Right lobe of liver (tissue), 6 donors: ENCODE data around the gene CHD2. TPM values are rescaled to one million over a fixed set of nuclear protein-coding genes. Genes with fewer than 3 reads are reported as not detected.

Experiments used
- ATAC-seq, 4 donors: fragments of 200-7000 bp; cut with Tn5 transposase; one replicate each; pipeline ENCODE4 v1.9.1; 2020; ENCODE audit warnings: mild to moderate bottlenecking in 4 of 4, moderate library complexity in 4 of 4
- DNase-seq, 3 donors: peaks; one replicate each; pipeline ENCODE4 v3.0.0-alpha.2; 2020
- H3K27ac ChIP-seq, 3 donors: fragments of 200-600 bp; one replicate each; pipeline ENCODE4 v1.8.0; 2022
- H3K27me3 ChIP-seq, 2 donors: fragments of 200-600 bp; one replicate each; pipeline ENCODE4 v1.8.0; 2022
- H3K36me3 ChIP-seq, 4 donors: fragments of 200-600 bp; sonication (generic) in 1 of 4; one replicate each; pipeline versions ENCODE4 v1.5.1 to v1.8.0; 2017 to 2022; ENCODE audit warnings: control low read depth in 1 of 4
- H3K4me1 ChIP-seq, 4 donors: fragments of 200-600 bp; sonication (generic) in 1 of 4; one replicate each; pipeline versions ENCODE4 v1.5.1 to v1.8.0; 2017 to 2022; ENCODE audit warnings: control low read depth in 1 of 4
- H3K4me3 ChIP-seq, 3 donors: fragments of 200-600 bp; one replicate each; pipeline ENCODE4 v1.8.0; 2022
- H3K9me3 ChIP-seq, 4 donors: fragments of 200-600 bp; sonication (generic) in 1 of 4; one replicate each; pipeline versions ENCODE4 v1.5.1 to v1.8.0; 2017 to 2022; ENCODE audit warnings: control low read depth in 1 of 4
- POLR2A ChIP-seq: fragments of 450-650 bp; IDR thresholded peaks from one replicate; pipeline ENCODE4 v1.6.1; 2017; ENCODE audit warnings: antibody characterized with exemption, mild to moderate bottlenecking
- WGBS: methylation state at CpG from one replicate; pipeline ENCODE4 v1.1.6; 2018; ENCODE audit warnings: low coverage, low lambda C conversion rate; ENCODE audit not compliant: insufficient coverage; ENCODE audit errors: missing lambda C conversion rate; 5-methylcytosine and 5-hydroxymethylcytosine counted together
- intact Hi-C, 2 donors: fragments of 100-400 bp; cut with DNase I; formaldehyde crosslinking; loops; one replicate each; pipeline versions ENCODE4 v1.11.2 to v1.14.1; 2022
- total RNA-seq, 6 experiments: library from RNA; depleted of rRNA in 2 of 6; stranded (reverse); fragments of >200 nt in 2 of 6; fragmentation: NEBNext Ultra II Directional in 3 of 6; extraction: Animal tissue kit (Norgen Biotek cat#: 25700) in 3 of 6; gene quantifications; one replicate each; pipeline versions ENCODE4 v1.1.0 to v1.2.4, GENCODE V29; 2016 to 2023
- TF ChIP-seq, protein P1 (sequence below), 4 donors: fragments of 200-600 bp in 3 of 4; fragments of 450-650 bp in 1 of 4; IDR thresholded peaks; one replicate each; pipeline versions ENCODE4 v1.5.1 to v1.8.0; 2016 to 2022; ENCODE audit warnings: antibody characterized with exemption in 4 of 4, mild to moderate bottlenecking in 2 of 4
- donor health status: DM: no; HTN: yes; CAD: no.
- donor health status: DM: no; HTN: no; CAD: no.
- donor health status: DM: no; HTN: no; CAD: no.
- donor health status: DM: no; HTN: yes; CAD: no.
- donor health status: DM: no; HTN: yes; CAD: no.

The CHD2 gene
- total RNA-seq, 6 experiments from 2014 or later, result 41.4 to 65.0 (median 56.6) TPM

DNA sequence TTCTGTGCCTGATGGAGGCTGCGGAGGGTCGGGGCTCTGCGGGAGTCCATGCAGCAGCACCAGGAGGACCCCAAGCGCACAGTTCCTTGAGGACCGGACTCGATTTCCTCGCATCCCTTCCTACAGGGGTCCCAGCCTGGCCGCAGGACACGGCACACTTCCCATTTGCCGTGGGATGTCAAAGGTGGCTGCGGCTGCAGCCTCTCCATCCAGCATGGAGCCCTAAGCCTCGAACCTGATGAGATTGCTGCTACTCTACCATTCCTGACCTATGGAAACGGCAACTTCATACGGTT lies 148.2 kb downstream of the CHD2 start:
- 67% methylated on average over 3 of the region's 14 CpGs for WGBS
- ATAC-seq (no peak), DNase-seq (peak in 1 of 3 donors; percentile 46)
- Histone ChIP-seq H3K4me3 (no peak overlapping the region), H3K36me3 (no peaks in the 10 kb centered on the region), H3K4me1 (no peaks in the 10 kb centered on the region), H3K27ac (no peak overlapping the region), H3K9me3 (no peaks in the 10 kb centered on the region), H3K27me3 (no peaks in the 10 kb centered on the region)
- TF ChIP-seq, protein P1, sequence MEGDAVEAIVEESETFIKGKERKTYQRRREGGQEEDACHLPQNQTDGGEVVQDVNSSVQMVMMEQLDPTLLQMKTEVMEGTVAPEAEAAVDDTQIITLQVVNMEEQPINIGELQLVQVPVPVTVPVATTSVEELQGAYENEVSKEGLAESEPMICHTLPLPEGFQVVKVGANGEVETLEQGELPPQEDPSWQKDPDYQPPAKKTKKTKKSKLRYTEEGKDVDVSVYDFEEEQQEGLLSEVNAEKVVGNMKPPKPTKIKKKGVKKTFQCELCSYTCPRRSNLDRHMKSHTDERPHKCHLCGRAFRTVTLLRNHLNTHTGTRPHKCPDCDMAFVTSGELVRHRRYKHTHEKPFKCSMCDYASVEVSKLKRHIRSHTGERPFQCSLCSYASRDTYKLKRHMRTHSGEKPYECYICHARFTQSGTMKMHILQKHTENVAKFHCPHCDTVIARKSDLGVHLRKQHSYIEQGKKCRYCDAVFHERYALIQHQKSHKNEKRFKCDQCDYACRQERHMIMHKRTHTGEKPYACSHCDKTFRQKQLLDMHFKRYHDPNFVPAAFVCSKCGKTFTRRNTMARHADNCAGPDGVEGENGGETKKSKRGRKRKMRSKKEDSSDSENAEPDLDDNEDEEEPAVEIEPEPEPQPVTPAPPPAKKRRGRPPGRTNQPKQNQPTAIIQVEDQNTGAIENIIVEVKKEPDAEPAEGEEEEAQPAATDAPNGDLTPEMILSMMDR (IDR thresholded peaks at IDR 0.05), result no peak
- no peak for TF ChIP-seq POLR2A
- intact Hi-C loops, result no loop called here

DNA sequence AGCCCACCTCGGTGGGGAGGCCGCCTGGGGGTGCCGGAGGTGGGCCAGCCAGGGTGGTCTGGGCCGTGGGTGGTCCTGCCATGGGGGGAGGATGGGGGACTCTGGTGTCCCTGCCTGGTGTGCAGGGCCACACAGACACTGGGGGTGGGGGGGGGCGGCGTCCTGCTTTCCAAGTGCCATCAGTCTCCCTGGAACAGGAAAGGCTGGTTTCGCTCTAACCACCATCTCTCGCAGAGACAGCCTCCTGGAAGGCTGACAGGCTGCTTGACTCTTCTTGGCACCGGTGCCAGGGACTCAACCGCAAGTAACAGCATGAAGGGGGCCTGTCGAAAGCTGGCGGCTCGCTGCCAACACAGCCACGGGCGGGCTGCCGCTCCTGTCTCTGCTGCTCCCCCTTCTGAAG lies 148.6 kb downstream of the CHD2 start:
- H3K27ac ChIP-seq, result no peak overlapping the region
- 77% methylated on average over 4 of the region's 16 CpGs for WGBS
- ATAC-seq (no peak), DNase-seq (peak in 1 of 3 donors; percentile 53)
- no peak overlapping the region for H3K4me3 ChIP-seq
- H3K4me1 ChIP-seq, result no peaks in the 10 kb centered on the region
- no peaks in the 10 kb centered on the region for H3K27me3 ChIP-seq
- H3K36me3 ChIP-seq, result no peaks in the 10 kb centered on the region
- no peaks in the 10 kb centered on the region for H3K9me3 ChIP-seq
- no peak for TF ChIP-seq POLR2A
- TF ChIP-seq, protein P1 (IDR thresholded peaks at IDR 0.05), result no peak
- intact Hi-C loops, result no loop called here

DNA sequence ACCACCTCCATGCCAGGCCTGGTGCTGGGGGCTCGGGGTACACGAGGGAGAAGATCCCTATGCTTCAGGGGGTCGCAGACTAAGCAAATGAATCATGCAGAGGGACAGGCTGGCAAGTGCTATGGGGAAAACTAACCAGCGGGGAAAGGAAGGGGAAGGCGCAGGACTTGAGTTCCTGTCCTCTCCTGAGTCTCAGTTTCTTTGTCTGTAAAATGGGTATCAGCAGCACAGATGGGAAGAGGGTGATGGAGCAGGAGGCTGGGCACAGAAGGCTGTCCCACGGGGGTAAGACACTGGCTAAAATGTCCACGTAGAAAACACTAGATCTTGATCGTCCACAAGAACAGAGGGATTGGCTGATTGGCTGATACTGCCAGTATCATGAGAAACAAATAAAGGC lies 149.1 kb downstream of the CHD2 start:
- WGBS, result 49% methylated on average over 7 of the region's 8 CpGs
- TF ChIP-seq, protein P1 (IDR thresholded peaks at IDR 0.05), result no peak
- no peak for TF ChIP-seq POLR2A
- H3K9me3 ChIP-seq, result no peaks in the 10 kb centered on the region
- no peaks in the 10 kb centered on the region for H3K27me3 ChIP-seq
- H3K4me1 ChIP-seq, result no peaks in the 10 kb centered on the region
- H3K36me3 ChIP-seq, result no peaks in the 10 kb centered on the region
- H3K27ac ChIP-seq, result no peak overlapping the region
- no peak for ATAC-seq
- no peak overlapping the region for H3K4me3 ChIP-seq
- no peak for DNase-seq
- intact Hi-C loops, result no loop called here

DNA sequence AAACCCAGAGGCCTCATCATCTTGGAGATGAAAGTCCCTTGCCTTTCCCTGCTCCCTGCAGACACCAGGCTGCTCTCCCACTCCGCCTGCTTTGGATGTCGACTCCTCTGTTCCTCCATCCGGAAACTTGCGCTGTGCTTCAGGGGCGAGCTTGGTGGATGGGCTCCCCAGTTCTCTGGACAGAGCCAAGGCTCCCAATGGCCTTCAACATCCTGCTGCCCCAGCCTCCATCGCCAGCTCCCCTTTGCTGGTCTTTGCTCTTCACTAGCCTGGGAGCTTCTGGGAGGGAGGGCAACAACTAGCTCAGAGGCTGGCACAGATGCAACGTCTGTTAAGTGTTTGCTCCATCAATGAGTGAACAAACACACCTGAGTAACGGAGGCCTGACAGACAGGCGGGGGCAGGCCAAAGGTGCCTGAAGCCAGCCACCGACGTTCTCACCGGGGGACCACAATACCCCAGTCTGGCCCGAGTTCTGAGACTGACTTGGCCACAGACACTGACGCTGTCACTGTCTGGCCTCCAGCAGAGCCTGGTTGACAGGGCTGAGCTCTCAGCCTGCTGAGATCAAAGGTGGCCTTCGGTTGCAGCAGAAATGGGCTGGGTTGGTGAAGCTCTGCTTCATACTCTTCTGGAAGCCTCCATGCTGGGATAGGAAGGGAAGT lies 149.9 kb downstream of the CHD2 start:
- ATAC-seq, result no peak

More for the DNA sequence above, 149.9 kb downstream of the CHD2 start:
- Histone ChIP-seq H3K4me1 (no peaks in the 10 kb centered on the region), H3K9me3 (no peaks in the 10 kb centered on the region), H3K4me3 (no peak overlapping the region), H3K27ac (no peak overlapping the region), H3K36me3 (no peaks in the 10 kb centered on the region), H3K27me3 (no peaks in the 10 kb centered on the region)
- intact Hi-C loops, result no loop called here
- TF ChIP-seq, protein P1 (IDR thresholded peaks at IDR 0.05), result no peak
- no peak for TF ChIP-seq POLR2A
- WGBS, result 51% methylated on average over 5 of the region's 15 CpGs
- no peak for DNase-seq
